ENCODE measurements around the gene YTHDC1. TPM values are rescaled to one million over a fixed set of nuclear protein-coding genes. Genes with fewer than 3 reads are reported as not detected.

YTHDC1 gene
- total and polyA plus RNA-seq, 2 of the 8 experiments (the other 6 are each of a cell fraction or from before 2014, with no cell fraction given) = 25.7 to 89.5 TPM

DNA sequence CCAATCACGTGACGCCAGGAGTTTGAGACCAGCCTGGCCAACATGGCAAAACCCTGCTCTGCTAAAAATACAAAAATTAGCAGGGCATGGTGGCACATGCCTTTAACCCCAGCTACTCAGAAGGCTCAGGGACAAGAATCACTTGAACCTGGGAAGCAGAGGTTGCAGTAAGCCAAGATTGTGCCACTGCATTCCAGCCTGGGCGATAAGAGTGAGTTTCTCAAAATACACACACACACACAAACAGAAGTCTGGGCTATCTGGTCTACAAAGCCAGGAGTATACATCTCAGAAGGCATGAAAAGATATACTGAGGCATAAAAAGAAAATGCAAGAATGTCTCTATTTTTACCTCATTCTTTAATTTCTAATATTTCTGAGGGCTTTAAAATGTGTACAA lies 11.3 kb downstream of the YTHDC1 start (continued):
- TF ChIP-seq POU5F1 (IDR thresholded peaks at IDR 0.05; ENCODE audit: low read depth, low read length) (no peak), SIN3A (conservative IDR thresholded peaks at IDR 0.05 in 1 of 2, IDR thresholded peaks at IDR 0.05 in 1 of 2; ENCODE audit: low read depth in 1 of 2, low read length in 2 of 2) (no peak), BRCA1 (IDR thresholded peaks at IDR 0.05; ENCODE audit: low read depth, low read length) (no peak), CEBPB (IDR thresholded peaks at IDR 0.05; ENCODE audit: low read depth, low read length) (no peak), FOSL1 (IDR thresholded peaks at IDR 0.05; ENCODE audit: insufficient read depth, low read depth, low read length) (no peak), CTBP2 (IDR thresholded peaks at IDR 0.05; ENCODE audit: borderline replicate concordance, insufficient read depth, insufficient read length, low read length) (no peak), HDAC6 (IDR thresholded peaks at IDR 0.05; ENCODE audit: low read depth, low read length) (no peak)

Measured in H1 (cell line).